Anterior cingulate cortex (tissue), 58 donors: ENCODE measurements around the gene USH1C.

Experiments
- DNase-seq, 58 donors: peaks; one replicate each; lab custom pipeline; 2025; lab: John Stamatoyannopoulos, UW

Gene USH1C

GRCh38 chr11:17446482-17446881 is 97.7 kb downstream of the USH1C start:
- no peak for DNase-seq

- DNase-seq = no peak
Measured at GRCh38 chr11:17445240-17445795, 98.9 kb downstream of the USH1C start.

GRCh38 chr11:17443926-17444690 is 100.1 kb downstream of the USH1C start:
- peak in 1 of 58 donors; percentile 22 for DNase-seq
